Esophagus squamous epithelium (tissue), 4 donors: ENCODE data around the gene E2F2.

ENCODE experiments used
- POLR2A ChIP-seq, 4 donors: fragments of 450-650 bp; IDR thresholded peaks; one replicate each; pipeline ENCODE4 v1.6.1; 2017; ENCODE audit warnings: antibody characterized with exemption in 4 of 4, mild to moderate bottlenecking in 4 of 4, moderate library complexity in 3 of 4
- TF ChIP-seq, protein P1 (sequence below), 6 experiments: fragments of 450-650 bp in 4 of 6; fragments of 200-600 bp in 2 of 6; sonication (generic) in 2 of 6; IDR thresholded peaks; one replicate each; pipeline ENCODE4 v1.5.1; 2016 to 2019; ENCODE audit warnings: antibody characterized with exemption in 6 of 6, mild to moderate bottlenecking in 4 of 6, moderate library complexity in 4 of 6

DNA sequence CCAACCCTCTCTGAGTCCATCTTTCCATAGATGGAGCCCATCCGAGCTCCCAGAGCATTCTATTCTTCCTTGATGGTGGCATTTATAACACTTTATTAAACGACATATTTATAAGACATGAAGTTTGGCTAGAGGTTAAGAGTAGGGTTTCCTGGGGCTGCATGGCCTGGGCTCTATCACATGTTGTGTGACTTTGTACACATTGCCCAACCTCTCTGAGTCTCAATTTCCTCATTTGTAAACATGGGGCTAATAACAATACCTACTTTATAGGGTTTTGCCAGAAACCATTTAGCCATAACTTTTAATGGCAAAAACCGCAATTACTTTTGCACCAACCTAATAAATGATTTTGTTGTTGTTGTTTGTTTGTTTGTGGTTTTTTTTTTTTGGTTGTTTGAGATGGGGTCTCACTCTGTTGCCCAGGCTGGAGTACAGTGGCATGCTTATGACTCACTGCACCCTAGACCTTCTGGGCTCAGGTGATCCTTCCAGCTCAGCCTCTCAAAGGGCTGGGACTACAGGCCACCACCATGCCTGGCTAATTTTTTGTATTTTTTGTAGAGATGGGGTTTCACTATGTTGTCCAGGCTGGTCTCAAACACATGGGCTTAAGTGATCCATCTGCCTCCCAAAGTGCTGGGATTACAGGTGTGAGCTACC is 33.1 kb downstream of the E2F2 start:
- TF ChIP-seq, protein P1, sequence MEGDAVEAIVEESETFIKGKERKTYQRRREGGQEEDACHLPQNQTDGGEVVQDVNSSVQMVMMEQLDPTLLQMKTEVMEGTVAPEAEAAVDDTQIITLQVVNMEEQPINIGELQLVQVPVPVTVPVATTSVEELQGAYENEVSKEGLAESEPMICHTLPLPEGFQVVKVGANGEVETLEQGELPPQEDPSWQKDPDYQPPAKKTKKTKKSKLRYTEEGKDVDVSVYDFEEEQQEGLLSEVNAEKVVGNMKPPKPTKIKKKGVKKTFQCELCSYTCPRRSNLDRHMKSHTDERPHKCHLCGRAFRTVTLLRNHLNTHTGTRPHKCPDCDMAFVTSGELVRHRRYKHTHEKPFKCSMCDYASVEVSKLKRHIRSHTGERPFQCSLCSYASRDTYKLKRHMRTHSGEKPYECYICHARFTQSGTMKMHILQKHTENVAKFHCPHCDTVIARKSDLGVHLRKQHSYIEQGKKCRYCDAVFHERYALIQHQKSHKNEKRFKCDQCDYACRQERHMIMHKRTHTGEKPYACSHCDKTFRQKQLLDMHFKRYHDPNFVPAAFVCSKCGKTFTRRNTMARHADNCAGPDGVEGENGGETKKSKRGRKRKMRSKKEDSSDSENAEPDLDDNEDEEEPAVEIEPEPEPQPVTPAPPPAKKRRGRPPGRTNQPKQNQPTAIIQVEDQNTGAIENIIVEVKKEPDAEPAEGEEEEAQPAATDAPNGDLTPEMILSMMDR (IDR thresholded peaks at IDR 0.05): no peak
- TF ChIP-seq POLR2A (IDR thresholded peaks at IDR 0.05): no peak
